HG03060 (cell line): Measurements from ENCODE around the gene ATCAY.
"Not testable (repeated sequence)": the region's sequence is repeated elsewhere in the genome, so short reads cannot be mapped to it uniquely, and the experiment has no call there.

Experiments
- ATAC-seq: cut with Tn5 transposase; IDR thresholded peaks from one replicate; pipeline ENCODE4 v1.9.1; 2021; ENCODE audit warnings: low read depth, moderate number of reproducible peaks; ENCODE audit not compliant: unreplicated experiment

Gene ATCAY

DNA sequence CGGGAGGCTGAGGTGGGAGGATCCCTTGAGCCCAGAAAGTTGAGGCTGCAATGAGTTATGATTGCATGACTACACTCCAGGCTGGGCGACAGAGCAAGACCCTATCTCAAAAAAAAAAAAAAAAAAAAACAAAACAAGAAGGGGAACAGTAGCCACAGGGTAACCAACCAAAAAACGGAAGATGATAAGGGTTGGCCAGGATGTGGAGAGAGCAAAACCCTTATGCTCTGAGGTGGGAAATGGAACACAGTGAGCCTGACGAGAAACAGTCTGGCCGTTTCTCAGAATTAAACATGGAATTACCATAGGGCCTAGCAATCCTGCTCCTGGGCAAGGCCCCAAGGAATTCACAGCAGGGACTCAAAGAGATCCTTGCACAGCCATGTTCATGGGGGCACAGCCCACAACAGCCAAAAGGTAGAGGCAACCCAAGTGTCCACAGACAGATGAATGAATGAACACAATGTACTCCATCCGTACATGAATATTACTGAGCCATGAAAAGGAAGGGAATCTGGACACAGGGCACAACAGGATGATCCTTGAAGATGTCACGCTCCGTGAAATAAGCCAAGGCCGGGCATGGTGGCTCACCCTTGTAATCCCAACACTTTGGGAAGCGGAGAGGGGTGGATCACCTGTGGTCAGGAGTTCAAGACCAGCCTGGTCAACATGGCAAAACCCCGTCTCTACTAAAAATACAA, 63.7 kb downstream of the ATCAY start:
- no peak for ATAC-seq

GRCh38 chr19:3945838-3946237, 65.4 kb downstream of the ATCAY start:
- ATAC-seq, result no peak

- ATAC-seq, result not testable (repeated sequence)
These were observed 66.9 kb downstream of the ATCAY start for GRCh38 chr19:3947316-3947933.

DNA sequence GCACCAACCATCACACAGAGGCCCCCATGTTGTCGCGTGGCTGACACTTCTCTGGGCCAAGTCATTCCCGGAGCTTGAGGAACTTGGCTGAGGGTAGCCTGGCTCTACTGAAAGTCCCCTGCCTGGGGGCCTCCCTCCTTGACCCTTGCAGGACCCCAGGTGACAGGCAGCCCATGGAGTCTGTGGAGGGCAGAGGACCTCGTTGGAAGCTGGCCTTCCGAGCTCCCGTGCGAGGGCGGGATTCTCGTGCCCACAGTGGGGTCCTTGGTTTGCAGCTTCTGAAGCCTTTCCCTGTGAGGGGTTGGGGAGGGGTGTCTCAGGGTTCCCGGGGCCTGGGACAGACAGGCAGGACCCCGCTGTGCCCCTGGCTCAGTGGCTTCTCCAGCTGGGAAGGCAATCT, 68.8 kb downstream of the ATCAY start:
- ATAC-seq, result no peak

DNA sequence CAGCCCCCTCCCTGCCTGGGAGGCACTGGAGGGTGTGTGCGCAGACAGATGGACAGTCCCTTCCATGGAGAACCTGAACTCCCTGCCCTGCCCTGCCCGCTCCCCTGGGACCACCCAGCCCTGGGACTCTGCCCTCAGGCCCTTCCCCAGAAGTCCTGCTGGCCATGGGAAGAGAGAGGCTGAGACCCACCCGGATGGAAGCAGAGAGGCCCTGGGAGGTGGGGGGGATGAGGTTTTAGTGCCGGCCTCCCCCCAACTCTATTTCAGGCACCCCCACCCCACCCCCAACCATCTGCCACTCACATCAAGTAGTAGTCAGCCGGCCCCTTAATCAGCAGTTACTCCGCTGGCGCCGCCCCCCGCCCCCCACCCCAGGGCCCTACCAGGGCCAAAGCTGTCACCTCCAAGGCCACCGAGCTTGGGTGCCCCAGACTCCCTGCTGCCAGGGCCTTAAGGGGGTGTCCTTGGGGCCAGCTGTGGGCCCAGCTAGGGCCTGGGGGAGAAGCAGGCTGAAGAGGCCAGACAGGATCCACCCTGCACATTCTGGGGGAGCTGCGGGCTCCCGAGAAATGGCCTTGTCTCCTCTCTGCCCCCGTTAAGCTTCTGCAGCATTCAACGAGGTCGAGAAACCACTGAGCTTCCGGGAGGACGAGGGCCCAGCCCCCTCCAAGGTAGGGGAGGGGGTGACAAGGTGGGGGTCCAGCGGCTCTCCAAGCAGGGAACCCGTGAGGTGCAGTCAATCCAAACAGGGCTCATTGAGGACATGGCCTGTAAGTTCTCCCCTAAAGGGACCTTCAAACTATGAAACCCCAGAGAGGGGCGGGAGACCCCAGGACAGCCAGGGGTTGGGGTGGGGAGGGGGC, 69.7 kb downstream of the ATCAY start:
- no peak for ATAC-seq

GRCh38 chr19:3950871-3951861, 70.7 kb downstream of the ATCAY start:
- ATAC-seq, result no peak

- ATAC-seq, result not testable (repeated sequence)
These were observed 72.3 kb downstream of the ATCAY start for GRCh38 chr19:3952755-3953276.

GRCh38 chr19:3954107-3954506, 73.6 kb downstream of the ATCAY start:
- no peak for ATAC-seq

- not testable (repeated sequence) for ATAC-seq
These were observed 74.8 kb downstream of the ATCAY start for GRCh38 chr19:3955276-3955675.

GRCh38 chr19:3955688-3956087, 75.2 kb downstream of the ATCAY start:
- ATAC-seq, result no peak

- ATAC-seq, result no peak
These were observed 78.6 kb downstream of the ATCAY start for GRCh38 chr19:3958836-3959765.

DNA sequence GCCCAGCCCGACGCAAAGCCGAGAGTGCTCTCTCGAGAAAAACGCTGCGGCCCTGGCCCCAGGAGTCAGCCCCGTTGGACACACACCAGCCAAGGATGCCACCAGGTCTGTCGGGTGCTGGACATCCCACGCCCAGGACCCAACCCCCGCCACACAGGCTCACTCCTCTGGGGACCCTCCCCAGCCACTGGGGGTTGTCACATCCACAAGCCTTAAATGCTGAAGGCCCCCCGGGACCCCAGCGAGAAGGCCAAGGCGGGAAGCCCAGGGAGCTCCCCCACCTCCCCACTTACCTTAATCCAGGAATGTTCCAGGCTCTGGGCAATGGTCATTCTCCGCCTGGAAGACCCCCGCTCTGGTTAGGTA, 79.3 kb downstream of the ATCAY start:
- ATAC-seq, result no peak

DNA sequence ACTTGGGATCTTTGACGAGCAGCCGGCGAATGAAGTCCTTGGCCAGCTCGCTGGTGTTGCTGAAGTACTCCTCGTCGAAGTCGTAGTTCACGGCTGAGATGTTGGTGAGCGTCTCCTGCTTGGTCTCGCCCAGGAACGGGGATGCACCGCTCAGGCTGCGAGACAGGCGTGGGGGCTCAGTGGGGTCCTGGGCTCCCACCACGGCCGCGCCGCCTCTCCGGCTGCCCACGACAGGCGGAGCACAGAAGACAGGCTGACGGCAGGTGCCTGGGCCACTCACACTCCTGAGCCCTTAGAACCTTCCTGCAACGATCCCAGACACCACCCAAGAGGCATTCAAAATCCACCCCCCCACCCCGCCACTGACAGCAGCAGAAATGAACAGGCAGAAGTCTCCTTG, 80.5 kb downstream of the ATCAY start:
- no peak for ATAC-seq

GRCh38 chr19:3963458-3964255, 83.2 kb downstream of the ATCAY start:
- no peak for ATAC-seq

DNA sequence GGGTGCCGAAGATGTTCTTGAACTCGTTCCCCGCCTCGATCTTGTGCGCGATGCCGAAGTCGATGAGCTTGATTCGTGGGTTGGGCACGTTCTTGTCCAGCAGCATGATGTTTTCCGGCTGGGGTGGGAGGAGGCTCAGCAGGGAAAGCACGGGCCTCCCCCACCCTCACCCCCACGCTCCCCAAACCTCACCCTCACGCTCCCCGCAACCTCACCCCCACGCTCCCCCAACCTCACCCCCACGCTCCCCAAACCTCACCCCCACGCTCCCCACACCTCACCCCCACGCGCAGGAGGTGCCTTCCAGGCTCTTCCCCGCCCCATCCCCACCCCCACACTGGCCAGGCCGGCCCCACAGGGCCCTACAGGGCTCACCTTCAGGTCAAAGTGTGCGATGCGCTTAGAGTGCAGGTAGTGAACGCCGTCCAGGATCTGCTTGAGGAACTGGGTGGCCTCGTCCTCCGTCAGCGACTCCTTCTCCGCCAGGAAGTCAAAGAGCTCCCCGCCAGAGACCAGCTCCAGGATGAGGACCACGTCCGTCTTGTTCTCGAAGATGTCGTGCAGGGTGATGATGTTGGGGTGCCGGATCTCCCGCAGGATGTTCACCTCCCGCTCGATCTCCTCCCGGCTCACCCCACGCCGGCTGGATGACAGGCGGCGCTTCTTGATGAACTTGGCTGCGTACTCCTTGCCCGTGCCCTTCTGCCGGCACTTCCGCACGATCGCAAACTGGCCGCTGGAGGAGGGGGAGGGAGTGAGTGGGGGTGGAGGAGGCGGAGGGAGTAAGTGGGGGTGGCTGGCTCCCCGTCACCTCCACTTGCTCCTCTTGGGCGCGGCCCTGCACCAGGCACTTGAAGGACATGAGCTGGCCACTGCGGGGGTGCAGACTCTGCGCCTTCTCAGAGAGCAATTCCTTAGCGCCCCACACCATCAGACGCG, 84.0 kb downstream of the ATCAY start:
- no peak for ATAC-seq

DNA sequence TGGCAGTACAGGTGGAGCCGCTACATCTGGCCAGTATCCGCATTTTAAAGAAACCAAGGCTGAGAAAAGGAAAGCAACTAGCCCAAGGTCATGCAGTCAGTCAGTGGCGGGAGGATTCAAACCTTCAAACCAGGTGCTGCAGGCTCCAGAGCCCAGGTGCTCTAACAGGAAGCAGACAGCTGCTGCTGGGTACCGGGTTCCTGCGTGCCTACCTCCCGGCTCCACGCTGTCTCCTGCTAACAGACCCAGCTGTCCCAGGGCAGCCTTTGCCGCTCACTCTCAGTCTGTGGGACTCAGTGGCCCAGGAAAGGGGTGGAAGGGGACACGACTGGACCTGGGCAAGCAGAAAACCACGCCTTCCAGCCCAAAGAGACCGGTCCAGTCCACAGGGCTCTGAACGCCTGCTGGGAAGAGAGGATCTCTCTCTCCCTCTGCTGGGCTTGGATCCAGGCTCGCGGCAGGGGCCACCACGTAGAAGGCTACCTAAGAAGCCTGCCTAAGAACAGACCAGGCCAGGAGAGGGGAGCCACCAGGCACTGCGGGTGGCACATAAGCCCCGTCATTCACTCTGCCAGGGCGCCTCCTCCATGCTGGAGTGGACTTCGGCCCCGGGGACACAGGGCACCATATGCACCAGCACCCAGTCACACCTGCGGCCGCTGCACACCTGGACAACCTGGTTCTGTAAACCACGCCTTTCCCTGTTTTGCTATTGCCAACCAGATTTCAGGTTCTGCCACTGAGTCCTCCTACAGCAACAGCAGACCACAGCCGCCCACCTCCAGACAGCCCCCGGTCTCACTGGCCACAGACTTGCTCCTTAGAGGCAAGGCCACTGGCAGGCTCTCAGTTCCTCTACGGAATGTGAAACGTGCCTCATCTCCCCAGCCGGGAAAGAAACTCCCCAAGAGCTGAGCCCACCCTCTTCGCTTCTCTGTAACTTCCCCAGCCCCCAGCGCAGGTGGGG, 85.8 kb downstream of the ATCAY start:
- no peak for ATAC-seq
